Endothelial cell of umbilical vein (primary cell): ENCODE data around the gene TTC27. TPM values are rescaled to one million over a fixed set of nuclear protein-coding genes. Genes with fewer than 3 reads are reported as not detected.

Experiments used
- BruUV-seq: library from RNA; stranded (reverse); fragments of 400-500 nt; replicated peaks from 2 replicates; lab custom pipeline; 2021; lab: Mats Ljungman, UMichigan
- CTCF ChIA-PET: fragments of 300-600, 350-600 bp; sonication (Branson Sonifier 250); formaldehyde crosslinking; loops from one replicate; lab custom pipeline; 2021; ENCODE audit warnings: antibody characterized with exemption, inconsistent platforms; lab: Charles Lee
- POLR2A ChIA-PET: fragments of 300-600, 350-600 bp; sonication (Branson Sonifier 250); formaldehyde crosslinking; loops from one replicate; lab custom pipeline; 2021; ENCODE audit warnings: antibody characterized with exemption, inconsistent platforms; lab: Charles Lee
- DNase-seq: peaks from one replicate; pipeline ENCODE4 v3.0.0-alpha.2; 2011; ENCODE audit warnings: low read depth, low spot score
- FAIRE-seq: peaks from 2 replicates; lab custom pipeline; 2011; peaks lifted over from hg19 to GRCh38; lab: Jason Lieb, UNC
- H2AFZ ChIP-seq: 2 replicates; pipeline ENCODE4 v1.6.0; 2012; ENCODE audit warnings: low read depth, low read length, control low read depth, inconsistent platforms
- H3K27ac ChIP-seq: 2 replicates; pipeline ENCODE4 v1.5.1; 2011; ENCODE audit warnings: low read depth, mild to moderate bottlenecking, control low read depth, low read length, moderate library complexity; ENCODE audit not compliant: insufficient read depth
- H3K27me3 ChIP-seq, 2 experiments: 2 replicates each; pipeline versions ENCODE4 v1.6.0 to v1.6.1; 2011; ENCODE audit warnings: low read length in 2 of 2, mixed read lengths in 1 of 2; ENCODE audit not compliant: control insufficient read depth in 2 of 2, insufficient read depth in 2 of 2
- H3K36me3 ChIP-seq, 2 experiments: 2 replicates in 1 of 2; 3 replicates in 1 of 2; pipeline ENCODE4 v1.5.1; 2011; ENCODE audit warnings: low read length in 2 of 2, mild to moderate bottlenecking in 1 of 2, moderate library complexity in 1 of 2; ENCODE audit not compliant: control insufficient read depth in 2 of 2, insufficient read depth in 2 of 2; ENCODE audit errors: extremely low read depth in 1 of 2
- H3K4me1 ChIP-seq: 3 replicates; pipeline ENCODE4 v1.5.1; 2011; ENCODE audit warnings: mild to moderate bottlenecking, low read length; ENCODE audit not compliant: control insufficient read depth, insufficient read depth; ENCODE audit errors: extremely low read depth
- H3K4me2 ChIP-seq: 2 replicates; pipeline ENCODE4 v1.6.1; 2011; ENCODE audit warnings: low read length, control low read depth, mixed read lengths; ENCODE audit not compliant: insufficient read depth
- H3K4me3 ChIP-seq, 3 experiments: fragments of 200-600 bp in 1 of 3; sonication (generic), shearing (Covaris generic) in 1 of 3; replicated peaks in 1 of 3; 2 replicates each; pipeline ENCODE4 v1.5.1; 2011 to 2016; ENCODE audit warnings: control low read depth in 3 of 3, low read length in 3 of 3, mild to moderate bottlenecking in 2 of 3, inconsistent platforms in 1 of 3, low read depth in 1 of 3, moderate library complexity in 1 of 3; ENCODE audit not compliant: insufficient read depth in 1 of 3
- H3K79me2 ChIP-seq: 2 replicates; pipeline ENCODE4 v1.6.0; 2012; ENCODE audit warnings: low read length, inconsistent platforms; ENCODE audit not compliant: control insufficient read depth, insufficient read depth
- H3K9ac ChIP-seq: replicated peaks from 2 replicates; pipeline ENCODE3; 2011; ENCODE audit warnings: low read length, control low read depth; ENCODE audit not compliant: insufficient read depth; ENCODE audit errors: extremely low read depth
- H3K9me1 ChIP-seq: replicated peaks from 3 replicates; pipeline ENCODE4 v1.6.0; 2011; ENCODE audit warnings: mild to moderate bottlenecking, low read length; ENCODE audit not compliant: control insufficient read depth, insufficient read depth; ENCODE audit errors: extremely low read depth
- H3K9me3 ChIP-seq: replicated peaks from 2 replicates; pipeline ENCODE4 v1.5.1; 2012; ENCODE audit warnings: low read length, inconsistent platforms; ENCODE audit not compliant: control insufficient read depth, insufficient read depth
- H4K20me1 ChIP-seq: replicated peaks from 2 replicates; pipeline ENCODE3; 2011; ENCODE audit warnings: mild to moderate bottlenecking, low read length; ENCODE audit not compliant: control insufficient read depth, insufficient read depth; ENCODE audit errors: extremely low read depth
- EZH2 ChIP-seq: IDR thresholded peaks from 2 replicates; pipeline ENCODE4 v1.6.1; 2012; ENCODE audit warnings: borderline replicate concordance, low read depth, mild to moderate bottlenecking, moderate library complexity, low read length, inconsistent platforms; ENCODE audit not compliant: severe bottlenecking
- FOS ChIP-seq: IDR thresholded peaks from 2 replicates; pipeline ENCODE4 v1.6.1; 2011; ENCODE audit warnings: mild to moderate bottlenecking, low read length, moderate library complexity, borderline replicate concordance; ENCODE audit not compliant: insufficient read depth
- GATA2 ChIP-seq: IDR thresholded peaks from 2 replicates; pipeline ENCODE4 v1.7.0; 2011; ENCODE audit warnings: low read depth, mild to moderate bottlenecking, moderate library complexity, mixed read lengths, low read length; ENCODE audit not compliant: insufficient read length, insufficient read depth
- JUN ChIP-seq: IDR thresholded peaks from 2 replicates; pipeline ENCODE4 v1.6.1; 2011; ENCODE audit warnings: borderline replicate concordance, low read depth; ENCODE audit not compliant: insufficient read length, insufficient read depth
- MYC ChIP-seq: IDR thresholded peaks from one replicate; pipeline ENCODE4 v1.6.1; 2011; ENCODE audit warnings: mild to moderate bottlenecking, low read depth, low read length
- POLR2A ChIP-seq: IDR thresholded peaks from 2 replicates; pipeline ENCODE4 v1.6.1; 2012; ENCODE audit warnings: low read depth, mild to moderate bottlenecking, control low read depth, low read length
- POLR2AphosphoS5 ChIP-seq: IDR thresholded peaks from 2 replicates; pipeline ENCODE4 v1.6.1; 2012; ENCODE audit warnings: low read depth, mild to moderate bottlenecking, control low read depth, low read length, moderate library complexity; ENCODE audit not compliant: insufficient read depth
- dilution Hi-C: fragments of 300-500 bp; cut with MboI; formaldehyde crosslinking; loops from one replicate; pipeline ENCODE4 v1.15.0; 2019; ENCODE audit warnings: low sequenced_read_pairs; ENCODE audit not compliant: extremely low pct_ligation_motif_present
- intact Hi-C: fragments of 100-400 bp; cut with micrococcal nuclease; formaldehyde crosslinking; loops from one replicate; pipeline ENCODE4 v1.10.0; 2022
- polyA plus RNA-seq, 4 experiments: library from polyadenylated mRNA; depleted of rRNA in 3 of 4; stranded (reverse) in 3 of 4; unstranded in 1 of 4; fragments of >200 nt; gene quantifications; 2 replicates each; pipeline versions ENCODE4 v1.2.1 to v1.2.3, GENCODE V29; 2011 to 2012; ENCODE audit warnings: missing spikeins in 1 of 4
- total RNA-seq: library from RNA; stranded (reverse); gene quantifications from 2 replicates; pipeline ENCODE4 v1.2.3, GENCODE V29; 2021
- TF ChIP-seq, protein P1 (sequence below), 2 donors: IDR thresholded peaks; 1 replicate in 1 of 2; 2 replicates in 1 of 2; pipeline ENCODE4 v1.5.1; 2011; ENCODE audit warnings: low read length in 2 of 2, mild to moderate bottlenecking in 2 of 2, moderate library complexity in 2 of 2, control low read depth in 1 of 2, inconsistent platforms in 1 of 2, low read depth in 1 of 2; ENCODE audit not compliant: insufficient read depth in 1 of 2; ENCODE audit errors: extremely low read depth in 1 of 2
- TF ChIP-seq, protein P2 (sequence below): IDR thresholded peaks from 2 replicates; pipeline ENCODE4 v1.6.1; 2011; ENCODE audit not compliant: insufficient read depth, insufficient read length

The TTC27 gene
- total and polyA plus RNA-seq, 2 donors (not counting 3 experiments of a cell fraction or from before 2014, with no cell fraction given): 16.3 to 20.1 TPM

DNA sequence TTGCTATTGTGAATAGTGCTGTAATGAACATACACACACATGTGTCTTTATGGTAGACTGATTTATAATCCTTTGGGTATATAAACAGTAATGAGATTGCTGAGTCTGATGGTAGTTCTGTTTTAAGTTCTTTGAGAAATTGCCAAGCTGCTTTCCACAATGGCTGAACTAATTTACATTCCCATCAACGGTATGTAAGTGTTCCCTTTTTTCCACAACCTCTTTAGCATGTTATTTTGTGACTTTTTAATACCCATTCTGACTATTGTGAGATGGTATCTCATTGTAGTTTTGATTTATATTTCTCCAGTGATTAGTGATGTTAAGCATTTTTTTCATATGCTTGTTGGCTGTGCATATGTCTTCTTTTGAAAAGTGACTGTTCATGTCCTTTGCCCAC is 86.7 kb downstream of the TTC27 start:
- Histone ChIP-seq H3K36me3 (no peaks in the 10 kb centered on the region), H3K9me1 (no peaks in the 10 kb centered on the region), H3K27me3 (no peaks in the 10 kb centered on the region), H3K4me1 (peaks cover 10% of the 10 kb centered on the region), H3K27ac (no peak overlapping the region), H3K9ac (no peak overlapping the region), H3K79me2 (no peaks in the 10 kb centered on the region), H4K20me1 (no peaks in the 10 kb centered on the region), H2AFZ (no peak overlapping the region), H3K4me2 (no peak overlapping the region), H3K4me3 (no peak overlapping the region), H3K9me3 (no peaks in the 10 kb centered on the region)
- TF ChIP-seq, protein P1, sequence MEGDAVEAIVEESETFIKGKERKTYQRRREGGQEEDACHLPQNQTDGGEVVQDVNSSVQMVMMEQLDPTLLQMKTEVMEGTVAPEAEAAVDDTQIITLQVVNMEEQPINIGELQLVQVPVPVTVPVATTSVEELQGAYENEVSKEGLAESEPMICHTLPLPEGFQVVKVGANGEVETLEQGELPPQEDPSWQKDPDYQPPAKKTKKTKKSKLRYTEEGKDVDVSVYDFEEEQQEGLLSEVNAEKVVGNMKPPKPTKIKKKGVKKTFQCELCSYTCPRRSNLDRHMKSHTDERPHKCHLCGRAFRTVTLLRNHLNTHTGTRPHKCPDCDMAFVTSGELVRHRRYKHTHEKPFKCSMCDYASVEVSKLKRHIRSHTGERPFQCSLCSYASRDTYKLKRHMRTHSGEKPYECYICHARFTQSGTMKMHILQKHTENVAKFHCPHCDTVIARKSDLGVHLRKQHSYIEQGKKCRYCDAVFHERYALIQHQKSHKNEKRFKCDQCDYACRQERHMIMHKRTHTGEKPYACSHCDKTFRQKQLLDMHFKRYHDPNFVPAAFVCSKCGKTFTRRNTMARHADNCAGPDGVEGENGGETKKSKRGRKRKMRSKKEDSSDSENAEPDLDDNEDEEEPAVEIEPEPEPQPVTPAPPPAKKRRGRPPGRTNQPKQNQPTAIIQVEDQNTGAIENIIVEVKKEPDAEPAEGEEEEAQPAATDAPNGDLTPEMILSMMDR (IDR thresholded peaks at IDR 0.05; ENCODE audit: extremely low read depth in 1 of 2, insufficient read depth in 1 of 2, low read depth in 1 of 2, low read length in 2 of 2): no peak
- dilution Hi-C loops (no loop called here), intact Hi-C loops (no loop called here)
- DNase-seq: no peak
- POLR2A ChIA-PET: no interaction called here
- CTCF ChIA-PET: no interaction called here
- FAIRE-seq: no peak
- no TSS peak for BruUV-seq

DNA sequence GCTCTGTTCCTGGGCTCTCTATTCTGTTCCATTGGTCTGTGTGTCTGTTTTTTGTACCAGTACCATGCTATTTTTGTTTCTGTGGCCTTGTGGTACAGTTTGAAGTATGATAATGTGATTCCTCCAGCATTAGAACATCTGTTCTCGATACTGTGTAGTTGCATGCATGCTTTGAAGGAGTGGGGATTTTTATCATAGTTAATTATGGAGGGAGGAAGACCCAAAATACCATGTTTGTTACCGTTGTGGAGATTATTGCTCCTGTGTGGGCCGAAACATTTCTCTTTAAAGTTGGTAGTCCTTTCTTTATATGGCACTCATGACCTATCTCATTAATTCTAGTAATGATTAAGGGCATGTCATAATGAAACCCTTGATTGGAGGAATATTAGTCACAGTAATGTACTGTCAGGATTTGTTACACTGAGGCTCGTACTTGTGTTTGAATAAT is 87.6 kb downstream of the TTC27 start:
- intact Hi-C loops: no loop called here
- H3K9me1 ChIP-seq: no peaks in the 10 kb centered on the region
- no TSS peak for BruUV-seq
- peaks cover 10% of the 10 kb centered on the region for H3K4me1 ChIP-seq
- dilution Hi-C loops: no loop called here
- no peak overlapping the region for H2AFZ ChIP-seq
- no peak overlapping the region for H3K4me3 ChIP-seq
- H3K4me2 ChIP-seq: no peak overlapping the region
- no peaks in the 10 kb centered on the region for H3K79me2 ChIP-seq
- FAIRE-seq (no peak), DNase-seq (no peak)
- TF ChIP-seq POLR2AphosphoS5: no peak
- TF ChIP-seq JUN: no peak
- no peak for TF ChIP-seq GATA2
- TF ChIP-seq MYC: no peak
- TF ChIP-seq, protein P2, sequence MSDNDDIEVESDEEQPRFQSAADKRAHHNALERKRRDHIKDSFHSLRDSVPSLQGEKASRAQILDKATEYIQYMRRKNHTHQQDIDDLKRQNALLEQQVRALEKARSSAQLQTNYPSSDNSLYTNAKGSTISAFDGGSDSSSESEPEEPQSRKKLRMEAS: no peak
- TF ChIP-seq EZH2: no peak
- TF ChIP-seq POLR2A: no peak
- no peak for TF ChIP-seq FOS
- TF ChIP-seq, protein P1 (IDR thresholded peaks at IDR 0.05; ENCODE audit: extremely low read depth in 1 of 2, insufficient read depth in 1 of 2, low read depth in 1 of 2, low read length in 2 of 2): no peak
- H3K27me3 ChIP-seq: no peaks in the 10 kb centered on the region
- no peaks in the 10 kb centered on the region for H3K9me3 ChIP-seq
- no peaks in the 10 kb centered on the region for H4K20me1 ChIP-seq
- no peak overlapping the region for H3K9ac ChIP-seq
- H3K27ac ChIP-seq: no peak overlapping the region
- H3K36me3 ChIP-seq: no peaks in the 10 kb centered on the region
- POLR2A ChIA-PET: no interaction called here
- CTCF ChIA-PET: no interaction called here
